Measurements from ENCODE around the gene BCL6. TPM values are rescaled to one million over a fixed set of nuclear protein-coding genes. Genes with fewer than 3 reads are reported as not detected.

Gene BCL6
- total and polyA plus RNA-seq, 2 donors (not counting 1 experiment from before 2014, with no cell fraction given), result 21.2 to 48.2 TPM

GRCh38 chr3:187781001-187781400, 35.7 kb upstream of the BCL6 start:
- no peak for DNase-seq
- TF ChIP-seq EZH2 (IDR thresholded peaks at IDR 0.05; ENCODE audit: borderline replicate concordance, insufficient read depth, low read depth, low read length, poor library complexity, severe bottlenecking) (no peak), CTCF (IDR thresholded peaks at IDR 0.05) (no peak)
- no peaks in the 10 kb centered on the region for H3K9me3 ChIP-seq (ENCODE audit: control extremely low read depth in 1 of 3, control insufficient read depth in 2 of 3, insufficient read depth in 1 of 3, low read length in 2 of 3)
- Mint-ChIP-seq H3K27me3 (no peaks in the 10 kb centered on the region), H3K4me3 (no peak overlapping the region), H3K4me1 (peaks cover 17% of the 10 kb centered on the region), H3K9me3 (ENCODE audit: insufficient read depth) (no peaks in the 10 kb centered on the region), H3K27ac (no peak overlapping the region)
- intact Hi-C loops (cut with micrococcal nuclease), result no loop called here
- no peaks in the 10 kb centered on the region for H3K36me3 ChIP-seq (replicated peaks in 1 of 2; ENCODE audit: control extremely low read depth in 1 of 2, control insufficient read depth in 1 of 2, extremely low read depth in 1 of 2, insufficient read depth in 2 of 2, low read length in 1 of 2)
- no peaks in the 10 kb centered on the region for H3K79me2 ChIP-seq (ENCODE audit: control insufficient read depth, insufficient read depth, low read length)
- H2AFZ ChIP-seq (ENCODE audit: insufficient read depth, low read depth, low read length, poor library complexity, severe bottlenecking), result no peak overlapping the region
- CTCF ChIA-PET, result interaction anchor here (1.0 to 1.2 kb wide), 2 partner anchors 34 to 42 kb away, joined by 3 to 4 read pairs; no protein-coding TSS in a partner anchor
- 100% methylated on average over 1 of the region's 2 CpGs for WGBS (ENCODE audit: insufficient coverage)
- no peak for ATAC-seq (ENCODE audit: low read depth)
- no peak overlapping the region for H3K4me3 ChIP-seq (ENCODE audit: control extremely low read depth in 1 of 5, extremely low read depth in 1 of 5, insufficient read depth in 1 of 5, low read depth in 2 of 5, low read length in 4 of 5)
- POLR2A ChIA-PET, result no interaction called here
- no peak overlapping the region for H3K4me2 ChIP-seq (replicated peaks; ENCODE audit: low read depth, low read length, poor library complexity, severe bottlenecking)
- H3K9ac ChIP-seq (ENCODE audit: low read length), result no peak overlapping the region
- H4K20me1 ChIP-seq (ENCODE audit: control insufficient read depth, insufficient read depth, low read length, poor library complexity, severe bottlenecking), result no peaks in the 10 kb centered on the region
- no peaks in the 10 kb centered on the region for H3K27me3 ChIP-seq (replicated peaks in 1 of 4; ENCODE audit: control extremely low read depth in 1 of 4, control insufficient read depth in 3 of 4, insufficient read depth in 4 of 4, low read length in 3 of 4)
- peaks cover 13 to 14% of the 10 kb centered on the region in 2 donors for H3K4me1 ChIP-seq (ENCODE audit: control insufficient read depth in 2 of 2, insufficient read depth in 2 of 2, low read length in 2 of 2)
- H3K27ac ChIP-seq (ENCODE audit: low read length in 2 of 2), result no peak overlapping the region

- no peak overlapping the region for H3K4me3 Mint-ChIP-seq
- TF ChIP-seq EZH2 (IDR thresholded peaks at IDR 0.05; ENCODE audit: borderline replicate concordance, insufficient read depth, low read depth, low read length, poor library complexity, severe bottlenecking) (no peak), CTCF (IDR thresholded peaks at IDR 0.05) (no peak)
These were observed 33.5 kb upstream of the BCL6 start for GRCh38 chr3:187778726-187779125.

More at GRCh38 chr3:187778726-187779125, 33.5 kb upstream of the BCL6 start:
- intact Hi-C loops (cut with micrococcal nuclease), result loop anchor here (10.0 kb wide), 1 partner anchor 376 kb away; the partner anchor contains the start of gene LPP
- Mint-ChIP-seq H3K4me1 (peaks cover 23% of the 10 kb centered on the region), H3K27ac (peak overlapping the region; percentile 8), H3K27me3 (no peaks in the 10 kb centered on the region), H3K9me3 (ENCODE audit: insufficient read depth) (no peaks in the 10 kb centered on the region)
- ATAC-seq (ENCODE audit: low read depth), result no peak
- WGBS (ENCODE audit: insufficient coverage), result 92% methylated on average over 2 of the region's 2 CpGs
- Histone ChIP-seq H3K9ac (ENCODE audit: low read length) (no peak overlapping the region), H3K9me3 (ENCODE audit: control extremely low read depth in 1 of 3, control insufficient read depth in 2 of 3, insufficient read depth in 1 of 3, low read length in 2 of 3) (no peaks in the 10 kb centered on the region), H3K4me2 (replicated peaks; ENCODE audit: low read depth, low read length, poor library complexity, severe bottlenecking) (no peak overlapping the region), H2AFZ (ENCODE audit: insufficient read depth, low read depth, low read length, poor library complexity, severe bottlenecking) (no peak overlapping the region), H3K27me3 (replicated peaks in 1 of 4; ENCODE audit: control extremely low read depth in 1 of 4, control insufficient read depth in 3 of 4, insufficient read depth in 4 of 4, low read length in 3 of 4) (no peaks in the 10 kb centered on the region), H4K20me1 (ENCODE audit: control insufficient read depth, insufficient read depth, low read length, poor library complexity, severe bottlenecking) (no peaks in the 10 kb centered on the region), H3K36me3 (replicated peaks in 1 of 2; ENCODE audit: control extremely low read depth in 1 of 2, control insufficient read depth in 1 of 2, extremely low read depth in 1 of 2, insufficient read depth in 2 of 2, low read length in 1 of 2) (no peaks in the 10 kb centered on the region), H3K79me2 (ENCODE audit: control insufficient read depth, insufficient read depth, low read length) (no peaks in the 10 kb centered on the region), H3K27ac (ENCODE audit: low read length in 2 of 2) (no peak overlapping the region), H3K4me1 (ENCODE audit: control insufficient read depth in 2 of 2, insufficient read depth in 2 of 2, low read length in 2 of 2) (peaks cover 22 to 24% of the 10 kb centered on the region in 2 donors), H3K4me3 (ENCODE audit: control extremely low read depth in 1 of 5, extremely low read depth in 1 of 5, insufficient read depth in 1 of 5, low read depth in 2 of 5, low read length in 4 of 5) (no peak overlapping the region)
- ChIA-PET POLR2A (interaction anchor here (0.7 kb wide), 1 partner anchor 1175 kb away, joined by 3 read pairs; no protein-coding TSS in a partner anchor), CTCF (interaction anchor here (0.7 kb wide), 1 partner anchor 31 kb away, joined by 3 read pairs; no protein-coding TSS in a partner anchor)
- no peak for DNase-seq
